Smooth muscle cell of the brain vasculature (primary cell): Measurements from ENCODE around the gene CFAP251.
"Not testable (repeated sequence)": the region's sequence is repeated elsewhere in the genome, so short reads cannot be mapped to it uniquely, and the experiment has no call there.

ENCODE experiments used
- DNase-seq: peaks from one replicate; pipeline ENCODE4 v3.0.0-alpha.2; 2012; ENCODE audit warnings: low read depth, low spot score

Gene CFAP251, protein sequence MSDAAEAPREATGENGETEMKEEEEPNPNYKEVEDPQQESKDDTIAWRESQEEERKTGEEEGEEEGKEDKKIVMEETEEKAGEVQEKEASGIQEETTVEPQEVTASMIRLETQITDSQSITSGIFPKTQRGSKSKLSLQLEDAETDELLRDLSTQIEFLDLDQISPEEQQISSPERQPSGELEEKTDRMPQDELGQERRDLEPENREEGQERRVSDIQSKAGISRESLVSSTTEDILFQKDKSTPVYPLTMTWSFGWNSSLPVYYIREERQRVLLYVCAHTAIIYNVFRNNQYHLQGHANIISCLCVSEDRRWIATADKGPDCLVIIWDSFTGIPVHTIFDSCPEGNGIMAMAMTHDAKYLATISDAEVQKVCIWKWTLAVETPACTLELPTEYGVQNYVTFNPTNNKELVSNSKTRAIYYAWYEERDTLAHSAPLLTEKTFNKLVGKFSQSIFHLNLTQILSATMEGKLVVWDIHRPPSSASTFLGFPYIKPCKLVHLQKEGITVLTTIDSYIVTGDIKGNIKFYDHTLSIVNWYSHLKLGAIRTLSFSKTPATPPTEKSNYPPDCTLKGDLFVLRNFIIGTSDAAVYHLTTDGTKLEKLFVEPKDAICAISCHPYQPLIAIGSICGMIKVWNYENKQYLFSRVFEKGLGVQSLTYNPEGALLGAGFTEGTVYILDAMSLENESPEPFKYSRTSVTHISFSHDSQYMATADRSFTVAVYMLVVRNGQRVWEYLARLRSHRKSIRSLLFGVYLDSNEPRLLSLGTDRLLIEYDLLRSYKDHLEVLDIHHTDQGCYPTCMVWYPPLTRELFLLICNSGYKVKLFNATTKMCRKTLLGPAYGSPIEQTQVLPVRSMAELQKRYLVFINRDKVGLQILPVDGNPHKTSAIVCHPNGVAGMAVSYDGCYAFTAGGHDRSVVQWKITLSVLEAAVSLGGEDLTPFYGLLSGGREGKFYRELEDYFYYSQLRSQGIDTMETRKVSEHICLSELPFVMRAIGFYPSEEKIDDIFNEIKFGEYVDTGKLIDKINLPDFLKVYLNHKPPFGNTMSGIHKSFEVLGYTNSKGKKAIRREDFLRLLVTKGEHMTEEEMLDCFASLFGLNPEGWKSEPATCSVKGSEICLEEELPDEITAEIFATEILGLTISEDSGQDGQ

DNA sequence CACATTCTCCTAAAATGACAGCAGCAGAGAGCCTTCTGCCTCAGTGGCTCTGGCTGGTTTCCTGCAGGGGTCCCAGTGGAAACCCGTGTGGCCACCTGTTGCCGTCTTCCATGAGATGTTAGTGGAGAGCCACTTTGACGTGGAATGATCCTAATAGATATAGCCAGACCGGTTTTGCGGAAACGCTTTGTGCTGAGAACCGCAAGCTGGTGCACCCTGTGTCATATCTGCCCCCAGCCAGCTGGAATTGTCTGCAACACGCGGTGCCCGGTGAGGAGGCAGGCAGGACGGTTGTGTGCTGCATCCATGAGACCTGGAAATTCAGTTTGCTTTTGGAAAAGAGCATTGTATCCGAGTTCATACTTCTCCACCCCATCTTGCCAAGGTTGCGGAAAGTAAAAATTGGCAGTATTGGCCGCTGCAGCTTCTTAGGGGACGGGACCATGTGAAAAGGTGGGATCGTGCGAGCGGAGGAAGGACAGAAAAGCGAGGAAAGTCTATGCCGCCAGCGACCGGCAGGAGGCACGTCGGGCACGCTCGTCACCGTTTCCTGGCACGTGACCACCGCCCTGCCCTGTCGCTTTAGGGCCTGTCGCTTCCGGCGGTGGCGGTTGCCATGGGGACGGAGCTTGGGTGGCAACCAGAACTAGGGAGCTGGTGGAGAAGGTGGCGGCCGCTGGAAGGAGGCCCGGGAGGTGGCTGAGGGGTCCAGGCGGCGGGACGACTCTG lies at the start of gene CFAP251:
Gene CFAP251, plus strand, starts transcription at position 643 of the 729 bp plus-strand sequence. CDS start 2,714 bp downstream, outside the sequence.
- no peak for DNase-seq

DNA sequence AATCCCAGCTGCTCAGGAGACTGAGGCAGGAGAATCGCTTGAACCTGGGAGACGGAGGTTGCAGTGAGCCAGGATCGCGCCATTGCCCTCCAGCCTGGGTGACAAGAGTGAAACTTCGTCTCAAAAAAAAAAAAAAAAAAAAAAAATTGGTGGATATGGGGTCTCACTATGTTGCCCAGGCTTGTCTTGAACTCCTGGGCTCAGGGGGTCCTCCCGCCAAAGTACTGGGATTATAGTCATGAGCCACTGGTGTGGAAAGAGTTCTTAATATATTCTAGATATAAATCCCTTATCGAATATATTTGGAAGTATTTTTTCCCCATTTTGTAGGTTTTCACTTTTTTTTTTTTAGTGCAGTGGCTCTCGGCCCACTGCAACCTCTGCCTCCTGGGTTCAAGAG lies 49.2 kb upstream of the CFAP251 start:
- DNase-seq, result not testable (repeated sequence)

DNA sequence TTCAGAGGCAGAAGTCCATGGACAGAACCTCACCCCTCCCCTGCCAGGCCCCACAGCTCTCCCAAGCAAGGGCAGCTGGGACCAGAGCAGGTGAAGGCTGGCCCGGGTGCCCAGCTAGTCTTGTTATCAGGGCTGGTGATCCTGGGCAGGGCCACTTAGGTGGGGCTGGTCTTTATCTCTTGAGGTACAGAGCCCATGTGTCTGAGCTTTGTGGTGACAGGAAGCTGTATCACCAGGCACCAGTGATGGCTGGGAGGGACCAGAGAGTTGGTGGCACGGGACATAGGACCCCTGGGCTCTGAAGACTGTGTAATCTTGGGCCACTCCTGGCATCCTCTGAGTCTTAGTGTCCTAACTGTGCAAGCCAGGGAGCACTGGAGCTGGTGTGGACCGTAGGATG lies 46.9 kb upstream of the CFAP251 start:
- DNase-seq, result no peak

DNA sequence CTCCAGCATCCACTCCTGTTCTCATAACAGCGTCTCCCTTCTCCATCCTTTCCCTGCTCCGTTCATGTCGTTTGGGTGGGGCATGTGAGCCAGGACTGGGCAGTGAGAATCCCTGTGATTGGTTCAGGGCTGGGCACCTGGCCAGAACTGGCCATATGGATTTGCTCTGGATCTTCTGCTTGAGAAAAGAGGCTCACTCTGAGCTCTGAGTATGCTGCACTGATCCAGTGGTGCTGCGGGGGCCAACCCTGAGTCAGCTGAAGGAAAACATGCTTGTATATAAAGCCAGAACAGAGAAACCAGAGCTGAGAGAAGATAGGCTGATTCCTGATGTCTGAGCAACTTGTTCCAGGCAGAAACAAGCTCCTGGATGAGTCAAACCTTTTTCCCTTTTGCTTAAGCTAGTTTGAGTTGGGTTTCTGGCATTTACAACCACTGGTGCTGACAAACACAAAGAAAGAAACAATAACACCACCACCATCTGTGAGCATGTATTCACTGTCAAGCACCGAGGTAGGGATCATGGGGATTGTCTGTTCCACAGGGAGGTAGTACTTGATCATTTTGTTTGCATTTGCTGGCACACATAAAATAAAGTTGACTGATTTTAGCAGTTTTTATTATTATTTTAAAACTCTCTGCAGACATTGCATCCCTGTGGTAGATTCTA lies 45.7 kb upstream of the CFAP251 start:
- DNase-seq, result no peak

- DNase-seq, result no peak
Observed at GRCh38 chr12:121873216-121873569, 45.2 kb upstream of the CFAP251 start.

- DNase-seq, result no peak
Observed at GRCh38 chr12:121874071-121874470, 44.3 kb upstream of the CFAP251 start.

GRCh38 chr12:121875582-121875981 lies 42.8 kb upstream of the CFAP251 start:
- no peak for DNase-seq

DNA sequence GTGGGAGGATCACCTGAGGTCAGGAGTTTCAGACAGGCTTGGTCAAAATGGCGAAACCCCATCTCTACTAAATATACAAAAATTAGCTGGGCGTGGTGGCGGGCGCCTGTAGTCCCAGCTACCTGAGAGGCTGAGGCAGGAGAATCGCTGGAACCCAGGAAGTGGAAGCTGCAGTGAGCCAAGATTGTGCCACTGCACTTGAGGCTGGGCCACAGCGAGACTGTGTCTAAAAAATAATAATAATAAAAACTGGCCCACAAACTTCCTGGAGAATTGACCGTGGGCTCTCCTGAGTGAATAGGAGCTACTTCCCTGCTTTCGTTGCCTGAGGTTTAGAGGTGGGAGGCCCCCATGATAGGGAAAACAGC lies 42.3 kb upstream of the CFAP251 start:
- not testable (repeated sequence) for DNase-seq

- no peak for DNase-seq
Observed at GRCh38 chr12:121883315-121883660, 35.1 kb upstream of the CFAP251 start.

DNA sequence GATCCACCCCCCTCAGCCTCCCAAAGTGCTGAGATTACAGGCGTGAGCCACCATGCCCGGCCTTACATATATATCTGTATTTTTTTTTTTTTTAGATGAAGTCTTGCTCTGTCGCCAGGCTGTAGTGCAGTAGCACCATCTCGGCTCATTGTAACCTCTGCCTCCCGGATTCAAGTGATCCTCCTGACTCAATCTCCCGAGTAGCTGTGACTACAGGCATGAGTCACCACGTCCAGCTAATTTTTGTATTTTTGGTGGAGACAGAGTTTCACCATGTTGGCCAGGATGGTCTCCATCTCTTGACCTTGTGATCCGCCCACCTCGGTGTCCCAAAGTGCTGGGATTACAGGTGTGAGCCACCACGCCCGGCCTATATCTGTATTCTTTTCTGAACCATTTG lies 33.3 kb upstream of the CFAP251 start:
- not testable (repeated sequence) for DNase-seq

- DNase-seq, result no peak
Observed at GRCh38 chr12:121888083-121888477, 30.3 kb upstream of the CFAP251 start.

GRCh38 chr12:121888478-121889273 lies 29.7 kb upstream of the CFAP251 start, which contains the start of gene PSMD9:
Gene PSMD9, plus strand, starts transcription at chr12:121888790. Its CDS starts 67 bp downstream, at chr12:121888857.
- peak; percentile 87 for DNase-seq

DNA sequence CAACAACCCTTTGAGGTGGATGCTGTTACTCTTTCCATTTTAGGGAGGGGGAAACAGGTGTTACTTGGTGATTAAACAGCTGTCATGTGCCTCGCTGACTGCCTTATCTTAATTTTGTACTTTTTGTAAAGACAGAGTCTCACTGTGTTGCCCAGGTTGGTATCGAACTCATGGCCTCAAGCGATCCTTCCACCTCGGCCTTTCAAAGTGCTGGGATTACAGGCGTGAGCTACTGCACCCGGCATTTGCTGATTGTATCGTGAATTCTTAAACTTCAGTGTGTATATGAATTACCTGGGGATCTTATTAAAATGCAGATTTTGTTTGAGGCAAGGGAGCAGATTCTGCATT lies 29.1 kb upstream of the CFAP251 start:
- DNase-seq, result no peak

DNA sequence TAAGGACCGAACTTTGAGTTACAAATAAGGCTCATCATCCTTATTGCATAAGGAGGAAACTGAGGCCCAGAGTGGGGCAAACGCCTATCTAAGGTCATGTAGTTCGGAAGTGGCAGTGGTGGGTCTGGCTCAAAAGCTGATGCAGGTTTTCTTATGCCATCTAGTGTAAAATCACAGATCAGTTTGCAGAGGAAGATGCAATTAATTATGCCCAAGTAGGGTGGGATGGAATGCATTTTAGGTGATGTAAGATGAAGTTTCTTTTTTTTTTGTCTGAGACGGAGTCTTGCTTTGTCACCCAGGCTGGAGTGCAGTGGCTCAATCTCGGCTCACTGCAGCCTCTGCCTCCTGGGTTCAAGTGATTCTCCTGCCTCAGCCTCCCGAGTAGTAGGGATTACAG lies 28.7 kb upstream of the CFAP251 start:
- not testable (repeated sequence) for DNase-seq

DNA sequence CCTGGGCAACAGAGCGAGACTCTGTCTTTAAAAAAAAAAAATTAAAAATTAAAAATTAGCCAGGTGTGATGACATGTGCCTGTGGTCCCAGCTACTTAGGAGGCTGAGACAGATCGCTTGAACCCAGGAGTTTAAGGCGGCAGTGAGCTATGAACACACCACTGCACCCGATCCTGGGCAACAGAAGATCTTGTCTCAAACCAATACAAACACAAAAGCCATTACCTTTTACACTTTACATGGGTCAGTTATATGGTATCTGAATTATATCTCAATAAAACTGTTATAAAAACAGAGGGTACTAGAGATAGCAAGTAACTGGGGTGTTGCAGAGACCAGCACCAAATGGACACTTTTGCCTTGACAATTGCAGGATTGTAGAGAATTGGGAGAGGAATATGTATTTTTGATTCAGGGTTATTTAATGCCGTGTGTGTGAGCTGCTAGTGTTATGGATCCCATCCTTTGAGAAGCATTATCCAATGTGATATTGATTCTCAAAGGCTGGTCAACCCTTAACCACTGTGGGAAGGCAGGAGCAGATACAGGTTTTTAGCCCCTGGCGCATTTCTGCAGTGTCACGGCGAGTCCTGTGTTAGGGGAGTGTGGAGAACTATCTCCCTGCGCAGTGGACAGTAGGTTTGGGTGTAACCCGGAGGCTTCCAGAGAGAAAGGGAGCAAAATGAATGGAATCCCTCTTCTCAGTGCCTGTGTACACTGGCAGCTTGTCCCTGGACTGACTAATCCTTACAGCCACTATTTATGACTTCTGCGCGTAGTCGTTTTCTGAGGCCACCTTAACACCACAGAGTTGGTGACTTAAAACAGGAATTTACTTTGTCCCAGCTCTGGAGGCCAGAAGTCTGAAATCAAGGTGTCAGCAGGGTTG lies 25.5 kb upstream of the CFAP251 start:
- no peak for DNase-seq

DNA sequence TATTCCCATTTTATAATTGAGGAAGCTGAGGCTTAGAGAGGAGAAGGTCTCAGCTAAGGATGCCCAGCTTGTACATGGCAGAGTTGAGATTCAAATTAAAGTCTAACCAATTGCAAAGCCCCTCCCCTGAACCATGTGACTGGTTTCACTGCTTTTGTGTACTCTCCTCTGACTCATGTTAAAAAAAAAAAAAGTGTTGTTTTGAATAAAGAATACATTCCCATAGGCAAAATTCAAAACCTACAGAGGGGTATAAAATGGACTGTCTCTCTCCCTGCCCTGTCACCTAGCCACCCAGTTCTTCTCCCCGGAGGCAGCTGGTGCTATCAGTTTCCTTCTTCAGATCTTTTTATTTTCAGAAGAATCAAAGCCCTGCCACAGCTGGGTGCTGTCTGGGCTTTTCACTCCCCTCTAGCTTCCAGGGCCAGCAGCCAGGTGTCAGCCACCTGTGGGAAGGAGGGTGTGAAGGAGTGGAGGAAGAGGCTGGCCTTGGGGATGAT lies 24.4 kb upstream of the CFAP251 start:
- no peak for DNase-seq

DNA sequence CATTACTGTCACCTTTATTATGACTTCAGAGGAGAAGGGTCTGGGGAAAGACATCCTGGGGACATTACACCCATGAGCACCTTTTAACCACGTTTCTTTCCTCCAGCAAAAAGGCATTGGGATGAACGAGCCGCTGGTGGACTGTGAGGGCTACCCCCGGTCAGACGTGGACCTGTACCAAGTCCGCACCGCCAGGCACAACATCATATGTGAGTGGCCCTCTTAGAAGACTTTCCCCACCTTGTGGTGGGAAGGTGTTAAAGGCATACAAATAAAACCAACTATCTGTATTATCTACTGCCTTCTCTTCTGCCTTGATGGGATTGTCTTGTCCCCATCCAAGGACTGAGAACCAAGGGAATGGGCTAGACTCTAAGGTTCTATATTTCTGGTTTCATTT lies 23.8 kb upstream of the CFAP251 start:
- no peak for DNase-seq

GRCh38 chr12:121898287-121898686 lies 20.1 kb upstream of the CFAP251 start:
- DNase-seq, result no peak

GRCh38 chr12:121899590-121899989 lies 18.8 kb upstream of the CFAP251 start:
- no peak for DNase-seq
